Stomach (tissue), 4 donors: Measurements from ENCODE around the gene CAMK1.

Source experiments
- CTCF ChIP-seq, 7 experiments: fragments of 450-650 bp in 4 of 7; fragments of 200-600 bp in 3 of 7; sonication (generic) in 3 of 7; IDR thresholded peaks; one replicate each; pipeline ENCODE4 v1.5.1; 2016 to 2019; ENCODE audit warnings: antibody characterized with exemption in 7 of 7, control low read depth in 2 of 7, mild to moderate bottlenecking in 1 of 7
- POLR2A ChIP-seq, 4 donors: fragments of 450-650 bp; IDR thresholded peaks; one replicate each; pipeline ENCODE4 v1.6.1; 2016; ENCODE audit warnings: antibody characterized with exemption in 4 of 4, control low read depth in 2 of 4, mild to moderate bottlenecking in 1 of 4, moderate library complexity in 1 of 4
- POLR2AphosphoS5 ChIP-seq, 3 donors: sonication (generic); formaldehyde crosslinking; IDR thresholded peaks; one replicate each; pipeline ENCODE4 v1.6.1; 2016; ENCODE audit warnings: antibody characterized with exemption in 3 of 3

- no peak for TF ChIP-seq CTCF (IDR thresholded peaks at IDR 0.05)
- no peak for TF ChIP-seq POLR2AphosphoS5 (IDR thresholded peaks at IDR 0.05)
- TF ChIP-seq POLR2A (IDR thresholded peaks at IDR 0.05): no peak
These were observed 40.3 kb downstream of the CAMK1 start for GRCh38 chr3:9729419-9729818.
